BE2C (cell line): ENCODE results near the gene ADCY4.
A peak's percentile ranks its signal among the peaks of the same experiment; 100 is the strongest.

Source experiments
- DNase-seq: peaks from one replicate; pipeline ENCODE4 v3.0.0-alpha.2; 2020
- H3K27me3 ChIP-seq: fragments of 250-450 bp; sonication (Bioruptor Pico); 2 replicates; pipeline ENCODE4 v1.5.1; 2020; ENCODE audit warnings: mild to moderate bottlenecking
- H3K36me3 ChIP-seq: fragments of 250-450 bp; sonication (Bioruptor Pico); 2 replicates; pipeline ENCODE4 v1.5.1; 2020; ENCODE audit warnings: mild to moderate bottlenecking
- H3K4me1 ChIP-seq: fragments of 250-450 bp; sonication (Bioruptor Pico); 2 replicates; pipeline ENCODE4 v1.5.1; 2020
- H3K4me3 ChIP-seq: 2 replicates; pipeline ENCODE4 v1.5.1; 2011; ENCODE audit warnings: low read depth, low read length
- H3K9me3 ChIP-seq: fragments of 250-450 bp; sonication (Bioruptor Pico); 2 replicates; pipeline ENCODE4 v1.5.1; 2020
- CTCF ChIP-seq: IDR thresholded peaks from 2 replicates; pipeline ENCODE4 v1.5.1; 2012; ENCODE audit warnings: mild to moderate bottlenecking, low read depth, low read length

The ADCY4 gene

GRCh38 chr14:24281636-24282035 is 53.2 kb downstream of the ADCY4 start:
- Histone ChIP-seq H3K4me1 (peaks cover 2% of the 10 kb centered on the region; the same call in 1 of the 2 replicates), H3K4me3 (no peak overlapping the region), H3K27me3 (no peaks in the 10 kb centered on the region), H3K9me3 (no peaks in the 10 kb centered on the region), H3K36me3 (no peaks in the 10 kb centered on the region)
- DNase-seq = no peak
- TF ChIP-seq CTCF = no peak

DNA sequence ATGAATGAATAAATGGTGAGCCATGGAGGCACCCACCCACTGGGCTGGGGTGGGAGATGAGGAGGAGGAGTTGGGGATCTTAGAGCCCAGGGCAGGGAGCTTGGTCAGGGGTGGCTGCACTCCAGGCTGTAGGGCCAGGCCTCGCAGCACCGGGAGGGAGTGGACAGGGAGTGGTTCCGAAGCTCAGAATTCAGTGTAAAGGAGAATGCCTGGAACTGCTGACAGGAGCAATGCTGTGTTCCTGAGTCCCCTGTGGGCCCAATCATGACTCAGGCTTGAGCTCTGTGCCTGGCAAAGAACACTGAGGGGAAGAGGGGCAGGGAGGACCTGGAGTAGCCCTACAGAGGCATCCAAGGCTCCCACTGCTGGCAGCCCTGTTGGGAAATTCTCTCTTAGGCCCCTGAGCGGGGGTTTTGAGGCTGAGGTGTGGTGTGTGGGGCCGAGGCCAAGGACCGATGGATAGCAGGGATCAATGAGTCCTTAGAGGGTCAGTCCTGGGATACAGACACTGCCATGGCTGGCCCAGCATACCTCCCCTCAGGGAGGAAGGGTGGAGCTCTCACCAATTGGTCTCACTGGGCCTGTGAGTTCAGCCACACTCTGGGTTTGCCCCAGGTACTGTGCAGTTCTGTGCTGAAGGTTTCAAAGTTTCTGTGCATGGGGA is 53.9 kb downstream of the ADCY4 start:
- peaks cover 2% of the 10 kb centered on the region; the same call in 1 of the 2 replicates for H3K4me1 ChIP-seq
- no peak overlapping the region for H3K4me3 ChIP-seq
- H3K27me3 ChIP-seq = no peaks in the 10 kb centered on the region
- no peaks in the 10 kb centered on the region for H3K9me3 ChIP-seq
- no peaks in the 10 kb centered on the region for H3K36me3 ChIP-seq
- TF ChIP-seq CTCF = no peak
- DNase-seq = no peak

DNA sequence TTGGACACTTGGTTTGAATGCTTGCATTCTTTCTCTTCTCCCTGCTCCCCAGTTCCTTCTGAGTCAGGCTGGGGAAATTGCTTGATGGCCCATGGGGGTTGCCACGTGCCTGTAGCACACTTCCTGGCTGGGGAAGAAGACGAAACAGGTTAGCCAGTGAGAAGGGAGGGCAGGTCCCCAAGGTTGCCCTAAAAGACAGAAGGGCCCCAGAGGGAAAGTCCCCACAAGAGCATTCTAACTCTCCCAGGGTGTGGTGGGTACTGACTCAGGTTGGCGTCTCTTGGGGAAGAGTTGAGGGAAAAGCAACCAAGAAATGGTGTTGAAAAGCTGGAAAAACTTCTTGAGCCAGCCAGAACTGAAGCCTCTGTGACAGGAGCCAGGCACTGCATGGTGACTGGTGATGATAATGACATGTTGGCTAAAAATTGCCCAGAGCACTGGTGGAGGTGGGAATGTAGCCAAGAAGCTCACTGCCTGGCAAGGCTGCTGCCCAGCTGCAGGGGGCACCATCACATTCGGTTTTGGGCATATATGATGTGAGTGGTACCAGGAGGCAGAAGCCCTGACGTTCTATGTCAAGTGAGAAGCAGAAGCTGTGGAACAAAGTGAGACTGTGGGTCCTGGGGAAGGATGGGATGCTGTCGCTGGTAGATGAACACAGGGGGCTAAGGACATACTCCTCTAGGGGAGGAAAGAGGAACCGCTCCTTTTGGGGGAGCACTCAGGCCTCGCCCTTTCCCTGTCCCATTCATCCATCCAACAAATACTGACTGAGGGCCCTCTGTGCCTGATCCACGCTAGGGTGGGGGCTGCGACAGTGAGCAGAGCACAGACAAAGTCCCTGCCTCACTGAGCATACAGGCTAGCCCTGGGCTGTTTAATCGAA is 55.3 kb downstream of the ADCY4 start:
- peak; percentile 34 for TF ChIP-seq CTCF
- no peak overlapping the region for H3K4me3 ChIP-seq
- peak; percentile 51 for DNase-seq

GRCh38 chr14:24278424-24278823 is 56.4 kb downstream of the ADCY4 start:
- no peak for DNase-seq
- Histone ChIP-seq H3K4me3 (no peak overlapping the region), H3K27me3 (no peaks in the 10 kb centered on the region), H3K9me3 (no peaks in the 10 kb centered on the region), H3K36me3 (no peaks in the 10 kb centered on the region), H3K4me1 (peaks cover 2% of the 10 kb centered on the region; the same call in 1 of the 2 replicates)
- TF ChIP-seq CTCF = no peak

More for the DNA sequence above, 55.3 kb downstream of the ADCY4 start:
- Histone ChIP-seq H3K9me3 (no peaks in the 10 kb centered on the region), H3K4me1 (peaks cover 2% of the 10 kb centered on the region; the same call in 1 of the 2 replicates), H3K36me3 (no peaks in the 10 kb centered on the region), H3K27me3 (no peaks in the 10 kb centered on the region)

DNA sequence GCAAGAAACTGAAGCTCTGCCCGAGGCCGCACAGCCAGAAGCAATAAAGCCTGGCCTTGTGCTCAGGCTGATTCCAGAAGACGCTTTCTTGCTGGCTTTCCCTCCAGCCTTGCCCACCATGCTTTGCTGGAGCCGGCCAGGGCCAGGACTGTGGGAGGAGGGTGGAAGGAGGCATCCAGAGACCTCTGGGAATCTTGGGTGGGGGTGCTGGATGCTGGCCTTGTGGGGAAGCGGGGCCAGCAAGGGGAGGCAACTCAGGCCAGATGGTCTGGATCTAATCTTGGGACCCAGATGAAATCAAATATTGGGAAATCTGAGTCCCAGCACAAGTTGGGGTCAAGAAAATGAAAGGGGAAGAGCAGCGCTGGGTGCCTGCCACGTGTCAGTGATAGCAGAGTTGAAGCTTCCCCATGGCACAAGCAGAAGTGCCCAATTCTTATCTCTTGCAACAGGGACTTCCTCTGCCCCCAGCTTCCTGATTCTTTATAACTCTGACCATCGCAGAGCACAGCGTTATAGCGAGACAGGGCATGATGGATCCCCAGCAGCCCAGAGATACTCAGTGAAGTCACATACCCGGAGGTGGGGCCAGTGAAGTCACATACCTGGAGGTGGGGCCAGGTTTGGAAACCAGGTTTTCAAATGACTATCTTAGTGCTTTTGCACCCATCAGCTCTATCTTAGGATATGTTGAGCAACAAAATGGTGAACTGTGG is 57.1 kb downstream of the ADCY4 start:
- H3K9me3 ChIP-seq = no peaks in the 10 kb centered on the region
- no peak for DNase-seq
- no peaks in the 10 kb centered on the region for H3K27me3 ChIP-seq
- H3K36me3 ChIP-seq = no peaks in the 10 kb centered on the region
- no peak for TF ChIP-seq CTCF
- peaks cover 2% of the 10 kb centered on the region; the same call in 1 of the 2 replicates for H3K4me1 ChIP-seq
- no peak overlapping the region for H3K4me3 ChIP-seq
